ENCODE results near the gene CILP.

DNA sequence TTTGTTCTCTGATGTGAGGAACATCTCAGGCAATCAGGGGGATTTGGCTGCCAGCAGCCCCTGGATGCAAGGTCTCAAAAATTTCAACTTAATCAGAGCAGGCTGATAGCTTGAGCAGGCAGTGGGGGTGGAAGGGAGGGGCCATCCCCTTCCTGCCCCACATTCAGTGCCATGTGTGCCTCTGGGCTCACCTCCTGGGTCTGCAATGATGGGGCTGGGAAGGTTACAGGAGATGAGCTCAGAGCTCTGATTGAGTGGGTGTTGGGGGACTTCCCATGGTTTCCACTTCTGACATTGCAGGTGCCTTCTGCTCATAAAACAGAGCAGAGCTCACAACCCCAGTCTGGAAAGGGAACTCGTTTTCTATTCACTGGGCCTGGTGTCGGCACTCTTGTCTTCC lies 38.4 kb upstream of the CILP start:
- TF ChIP-seq, protein P1, sequence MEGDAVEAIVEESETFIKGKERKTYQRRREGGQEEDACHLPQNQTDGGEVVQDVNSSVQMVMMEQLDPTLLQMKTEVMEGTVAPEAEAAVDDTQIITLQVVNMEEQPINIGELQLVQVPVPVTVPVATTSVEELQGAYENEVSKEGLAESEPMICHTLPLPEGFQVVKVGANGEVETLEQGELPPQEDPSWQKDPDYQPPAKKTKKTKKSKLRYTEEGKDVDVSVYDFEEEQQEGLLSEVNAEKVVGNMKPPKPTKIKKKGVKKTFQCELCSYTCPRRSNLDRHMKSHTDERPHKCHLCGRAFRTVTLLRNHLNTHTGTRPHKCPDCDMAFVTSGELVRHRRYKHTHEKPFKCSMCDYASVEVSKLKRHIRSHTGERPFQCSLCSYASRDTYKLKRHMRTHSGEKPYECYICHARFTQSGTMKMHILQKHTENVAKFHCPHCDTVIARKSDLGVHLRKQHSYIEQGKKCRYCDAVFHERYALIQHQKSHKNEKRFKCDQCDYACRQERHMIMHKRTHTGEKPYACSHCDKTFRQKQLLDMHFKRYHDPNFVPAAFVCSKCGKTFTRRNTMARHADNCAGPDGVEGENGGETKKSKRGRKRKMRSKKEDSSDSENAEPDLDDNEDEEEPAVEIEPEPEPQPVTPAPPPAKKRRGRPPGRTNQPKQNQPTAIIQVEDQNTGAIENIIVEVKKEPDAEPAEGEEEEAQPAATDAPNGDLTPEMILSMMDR (IDR thresholded peaks at IDR 0.05) = no peak
- no peak for TF ChIP-seq EP300 (IDR thresholded peaks at IDR 0.05)
